Astrocyte of the hippocampus (primary cell): Measurements from ENCODE around the gene CNTN4.

Source experiments
- DNase-seq: peaks from one replicate; pipeline ENCODE4 v3.0.0; 2011; ENCODE audit warnings: low read depth, low spot score

CNTN4 gene

GRCh38 chr3:3087716-3088465 lies 989.2 kb downstream of the CNTN4 start:
- DNase-seq: no peak

GRCh38 chr3:3089017-3089416 lies 990.4 kb downstream of the CNTN4 start:
- no peak for DNase-seq

- DNase-seq: no peak
These were observed 999.3 kb downstream of the CNTN4 start for GRCh38 chr3:3097958-3098357.

GRCh38 chr3:3101660-3102458 lies 1003.2 kb downstream of the CNTN4 start:
- no peak for DNase-seq

GRCh38 chr3:3102751-3103150 lies 1004.1 kb downstream of the CNTN4 start:
- DNase-seq: no peak

GRCh38 chr3:3105246-3105645 lies 1006.6 kb downstream of the CNTN4 start:
- no peak for DNase-seq

- no peak for DNase-seq
These were observed 1007.1 kb downstream of the CNTN4 start for GRCh38 chr3:3105815-3106214.

- DNase-seq: no peak
These were observed 1008.5 kb downstream of the CNTN4 start for GRCh38 chr3:3107181-3107580.
